Skeletal muscle satellite cell (primary cell): ENCODE measurements around the gene POMGNT1.

Experiments
- H3K27me3 ChIP-seq: 2 replicates; pipeline ENCODE4 v1.7.0; 2013; ENCODE audit warnings: low read length; ENCODE audit not compliant: control insufficient read depth, insufficient read depth
- H3K36me3 ChIP-seq: 2 replicates; pipeline ENCODE4 v1.7.0; 2013; ENCODE audit warnings: mild to moderate bottlenecking, control low read depth, low read length; ENCODE audit not compliant: insufficient read depth
- H3K4me1 ChIP-seq: 2 replicates; pipeline ENCODE4 v1.7.0; 2013; ENCODE audit warnings: low read length; ENCODE audit not compliant: control insufficient read depth, insufficient read depth
- H3K4me2 ChIP-seq: 2 replicates; pipeline ENCODE4 v1.7.0; 2013; ENCODE audit warnings: mild to moderate bottlenecking, low read length
- H3K4me3 ChIP-seq: 2 replicates; pipeline ENCODE4 v1.7.0; 2013; ENCODE audit warnings: low read length
- H3K9ac ChIP-seq: 2 replicates; pipeline ENCODE4 v1.7.0; 2013; ENCODE audit warnings: mild to moderate bottlenecking, low read depth, low read length, moderate library complexity
- H3K9me3 ChIP-seq: replicated peaks from 2 replicates; pipeline ENCODE4 v1.7.0; 2013; ENCODE audit warnings: mild to moderate bottlenecking, control low read depth, low read length

Gene POMGNT1

DNA sequence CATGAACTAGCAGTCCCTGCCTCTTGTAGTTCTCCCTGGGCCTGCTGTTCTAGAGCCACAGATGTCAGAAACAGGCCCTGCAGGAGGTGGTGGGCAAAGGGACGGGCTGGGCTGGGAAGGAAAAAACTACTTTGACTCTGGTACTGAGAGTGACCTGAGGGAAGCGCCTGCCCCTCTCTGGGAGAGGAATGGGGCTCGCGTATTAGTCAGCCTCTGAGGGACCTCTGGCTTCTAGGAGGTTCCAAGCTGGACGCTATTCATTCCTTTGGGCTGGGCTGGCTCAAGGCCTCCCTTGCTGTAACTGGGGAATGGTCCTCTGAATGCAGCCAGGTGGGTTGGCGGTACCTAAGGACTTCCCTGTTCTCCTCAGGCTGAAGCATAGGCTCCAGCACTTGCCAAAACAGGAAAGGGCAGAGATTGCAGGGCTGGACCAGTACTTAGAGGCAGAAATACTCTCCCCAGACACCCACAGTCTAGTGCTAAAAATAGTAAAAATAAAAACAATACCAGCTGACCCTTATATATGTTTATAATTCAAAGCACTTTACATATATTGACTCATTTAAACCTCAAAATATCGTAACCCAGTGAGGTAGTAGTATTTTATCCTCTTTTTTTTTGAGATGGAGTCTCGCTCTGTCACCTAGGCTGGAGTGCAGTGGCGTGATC is 7.1 kb downstream of the POMGNT1 start:
- no peaks in the 10 kb centered on the region for H3K27me3 ChIP-seq
- peaks cover 7% of the 10 kb centered on the region for H3K4me1 ChIP-seq
- no peaks in the 10 kb centered on the region for H3K9me3 ChIP-seq
- H3K36me3 ChIP-seq: peaks cover 73% of the 10 kb centered on the region
- H3K4me3 ChIP-seq: no peak overlapping the region
- H3K9ac ChIP-seq: no peak overlapping the region
- no peak overlapping the region for H3K4me2 ChIP-seq

DNA sequence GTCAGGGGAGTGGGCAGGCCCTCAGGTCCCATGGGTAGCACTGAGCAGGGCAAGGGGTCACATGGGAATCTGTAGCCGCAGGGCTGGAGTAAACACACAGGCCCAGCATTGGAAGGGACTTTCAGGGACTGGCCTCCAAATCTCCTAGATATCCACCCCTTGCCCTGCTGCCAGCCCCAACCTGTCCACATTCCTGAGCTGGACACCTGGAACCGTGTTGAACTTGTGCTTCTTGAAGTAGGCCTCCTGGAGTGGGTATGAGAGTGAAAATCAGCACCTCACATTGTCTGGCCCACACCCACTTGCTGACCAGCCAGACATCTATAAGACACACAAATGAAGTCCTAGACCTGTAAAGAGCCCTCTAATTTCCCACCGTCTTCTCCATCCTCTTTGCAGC is 7.7 kb downstream of the POMGNT1 start:
- H3K4me1 ChIP-seq: peaks cover 7% of the 10 kb centered on the region
- peaks cover 67% of the 10 kb centered on the region for H3K36me3 ChIP-seq

DNA sequence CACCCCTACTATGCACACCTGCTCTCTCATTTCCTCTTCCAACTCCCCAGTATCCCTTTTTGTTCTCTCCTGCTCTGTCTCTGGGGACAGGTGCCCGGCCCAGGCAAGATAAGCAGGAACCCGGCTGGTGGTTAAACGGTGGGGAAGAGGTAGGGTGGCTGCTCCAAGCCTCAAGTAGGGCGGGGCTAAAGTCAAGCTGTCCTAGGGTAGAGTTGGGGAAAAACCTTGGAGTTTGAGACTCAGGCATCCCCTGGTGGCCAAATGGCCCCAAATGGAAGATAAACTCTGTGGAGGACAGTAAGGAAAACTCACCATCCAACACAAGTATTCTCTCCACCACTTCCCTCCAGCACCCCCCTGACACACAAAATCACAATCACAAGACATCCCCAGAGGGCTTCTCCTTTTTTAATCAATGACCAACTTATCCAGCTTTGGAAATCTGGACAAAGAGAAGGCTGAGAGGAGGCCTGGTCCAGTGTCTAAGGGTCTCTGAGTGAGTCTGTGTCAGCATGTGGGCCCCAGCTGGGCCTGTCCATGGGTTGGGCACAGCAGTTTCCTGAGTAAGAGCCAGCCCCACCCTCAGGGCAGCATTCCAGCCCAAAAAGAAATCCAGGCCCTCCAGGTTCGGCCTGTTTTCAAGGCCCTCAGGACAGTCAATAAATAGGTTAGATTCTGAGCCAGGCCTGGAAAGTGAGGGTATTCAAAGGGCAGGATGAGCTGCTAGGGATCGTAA is 9.8 kb downstream of the POMGNT1 start:
- Histone ChIP-seq H3K4me1 (peaks cover 27% of the 10 kb centered on the region), H3K4me3 (no peak overlapping the region), H3K9ac (peak overlapping the region; percentile 8), H3K9me3 (no peaks in the 10 kb centered on the region), H3K4me2 (no peak overlapping the region), H3K36me3 (peaks cover 53% of the 10 kb centered on the region), H3K27me3 (no peaks in the 10 kb centered on the region)

More for the DNA sequence above, 7.7 kb downstream of the POMGNT1 start:
- Histone ChIP-seq H3K9me3 (no peaks in the 10 kb centered on the region), H3K4me2 (no peak overlapping the region), H3K27me3 (no peaks in the 10 kb centered on the region), H3K9ac (no peak overlapping the region), H3K4me3 (no peak overlapping the region)

DNA sequence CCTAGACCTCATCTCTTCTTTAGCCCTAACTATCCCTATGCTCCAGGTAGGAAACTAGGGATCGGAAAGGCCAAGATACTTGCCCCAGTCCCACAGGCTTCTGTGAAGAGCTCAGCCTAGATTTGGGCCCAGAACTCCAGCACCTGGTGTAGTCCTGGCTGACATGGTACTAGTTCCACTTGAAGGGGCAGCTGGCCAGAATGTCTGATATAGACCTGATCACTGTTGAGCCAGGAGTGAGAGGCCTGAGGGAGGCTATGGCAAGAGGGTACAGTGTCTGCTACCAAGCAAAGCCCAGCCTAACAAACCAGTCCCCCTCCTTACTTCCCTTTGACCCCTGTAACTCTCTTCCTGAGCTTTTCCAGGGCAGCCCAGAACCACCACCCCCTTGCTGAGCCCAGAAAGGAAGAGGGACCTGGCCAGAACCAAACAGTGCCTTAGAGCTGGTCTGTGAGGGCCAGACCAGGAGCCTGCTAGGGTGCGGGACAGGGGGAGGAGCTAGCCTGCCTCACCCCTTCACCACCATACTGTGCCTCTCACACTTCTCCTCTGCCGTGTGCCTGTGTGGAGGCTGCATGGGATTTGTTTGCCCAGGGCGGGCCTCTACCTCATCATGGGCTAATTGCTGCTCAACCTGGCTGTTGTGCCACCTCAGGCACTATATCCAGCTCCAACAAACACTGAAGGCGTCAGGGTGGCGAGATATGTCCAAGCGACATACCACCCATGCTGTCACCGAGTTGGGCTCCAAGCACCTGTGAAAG is 10.9 kb downstream of the POMGNT1 start:
- peaks cover 41% of the 10 kb centered on the region for H3K36me3 ChIP-seq
- H3K9me3 ChIP-seq: no peaks in the 10 kb centered on the region
- no peaks in the 10 kb centered on the region for H3K27me3 ChIP-seq
- no peak overlapping the region for H3K4me3 ChIP-seq
- H3K4me1 ChIP-seq: peaks cover 36% of the 10 kb centered on the region
- no peak overlapping the region for H3K9ac ChIP-seq
- no peak overlapping the region for H3K4me2 ChIP-seq

DNA sequence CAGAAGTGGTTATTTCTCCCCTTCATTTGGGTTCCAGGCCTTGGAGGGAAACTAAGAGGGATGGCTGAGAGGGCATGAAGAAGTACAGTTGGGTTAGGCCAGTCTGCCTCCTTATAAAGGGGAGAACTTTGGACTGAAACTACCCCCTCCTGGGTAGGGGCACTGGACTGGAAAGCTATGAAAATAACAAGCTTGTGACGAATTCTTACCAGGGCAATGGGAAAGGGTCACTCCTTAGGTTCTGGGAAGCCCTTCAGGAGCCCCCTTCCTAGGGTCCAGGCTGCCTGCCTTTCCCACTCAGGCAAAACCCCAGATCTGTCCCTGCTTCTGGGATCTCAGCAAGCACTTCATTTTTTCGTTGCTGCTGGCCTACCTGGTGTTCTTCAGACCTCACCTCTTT is 12.2 kb downstream of the POMGNT1 start:
- no peak overlapping the region for H3K4me3 ChIP-seq
- H3K4me1 ChIP-seq: peaks cover 44% of the 10 kb centered on the region
- H3K9ac ChIP-seq: no peak overlapping the region
- no peak overlapping the region for H3K4me2 ChIP-seq
- H3K36me3 ChIP-seq: peaks cover 35% of the 10 kb centered on the region
- H3K9me3 ChIP-seq: no peaks in the 10 kb centered on the region
- H3K27me3 ChIP-seq: no peaks in the 10 kb centered on the region

DNA sequence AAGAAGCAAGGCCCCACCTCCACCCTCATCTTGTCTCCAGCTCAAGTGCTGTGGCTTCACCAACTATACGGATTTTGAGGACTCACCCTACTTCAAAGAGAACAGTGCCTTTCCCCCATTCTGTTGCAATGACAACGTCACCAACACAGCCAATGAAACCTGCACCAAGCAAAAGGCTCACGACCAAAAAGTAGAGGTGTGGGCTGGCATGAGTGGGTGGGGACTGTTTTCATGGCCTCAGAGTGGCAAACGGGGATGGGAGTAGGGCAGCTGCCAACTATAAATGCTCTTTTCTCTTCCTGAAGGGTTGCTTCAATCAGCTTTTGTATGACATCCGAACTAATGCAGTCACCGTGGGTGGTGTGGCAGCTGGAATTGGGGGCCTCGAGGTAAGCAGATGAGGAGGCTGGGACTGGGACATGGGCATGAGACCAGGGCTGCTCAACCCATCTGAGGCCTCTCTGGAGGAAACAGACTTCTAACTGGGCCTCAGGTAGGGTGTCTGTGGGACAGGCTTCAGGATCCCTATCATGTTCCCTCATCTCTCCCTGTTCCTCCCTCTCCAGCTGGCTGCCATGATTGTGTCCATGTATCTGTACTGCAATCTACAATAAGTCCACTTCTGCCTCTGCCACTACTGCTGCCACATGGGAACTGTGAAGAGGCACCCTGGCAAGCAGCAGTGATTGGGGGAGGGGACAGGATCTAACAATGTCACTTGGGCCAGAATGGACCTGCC is 13.1 kb downstream of the POMGNT1 start:
- Histone ChIP-seq H3K4me1 (peaks cover 43% of the 10 kb centered on the region), H3K4me3 (no peak overlapping the region), H3K9ac (no peak overlapping the region), H3K36me3 (peaks cover 31% of the 10 kb centered on the region), H3K4me2 (no peak overlapping the region), H3K27me3 (no peaks in the 10 kb centered on the region), H3K9me3 (no peaks in the 10 kb centered on the region)

DNA sequence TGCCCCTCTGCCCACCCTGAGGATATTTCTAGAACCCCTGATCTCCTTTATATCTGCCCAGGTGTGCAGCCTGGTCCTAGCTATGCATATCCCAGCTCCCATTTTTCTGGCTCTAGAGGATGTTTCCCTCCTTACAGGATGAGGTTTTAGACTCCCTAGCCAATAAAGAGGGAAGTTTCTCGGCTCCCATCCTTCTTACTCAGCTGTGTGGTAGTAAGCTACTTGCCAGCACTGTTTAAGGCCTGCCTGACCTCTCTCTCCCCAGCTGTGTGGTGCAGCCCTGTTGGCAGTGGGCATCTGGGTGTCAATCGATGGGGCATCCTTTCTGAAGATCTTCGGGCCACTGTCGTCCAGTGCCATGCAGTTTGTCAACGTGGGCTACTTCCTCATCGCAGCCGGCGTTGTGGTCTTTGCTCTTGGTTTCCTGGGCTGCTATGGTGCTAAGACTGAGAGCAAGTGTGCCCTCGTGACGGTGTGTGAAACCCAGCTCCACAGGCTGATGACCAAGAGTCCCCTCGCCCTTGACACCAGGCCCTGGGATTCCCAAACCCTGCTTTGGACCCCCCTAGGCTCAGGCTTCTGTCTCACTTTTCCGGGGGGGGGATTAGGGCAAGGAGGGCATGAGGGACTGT is 14.2 kb downstream of the POMGNT1 start:
- Histone ChIP-seq H3K4me2 (peak overlapping the region; percentile 54), H3K9me3 (no peaks in the 10 kb centered on the region), H3K36me3 (peaks cover 24% of the 10 kb centered on the region), H3K9ac (peak overlapping the region; percentile 67), H3K27me3 (no peaks in the 10 kb centered on the region), H3K4me3 (no peak overlapping the region), H3K4me1 (peaks cover 46% of the 10 kb centered on the region)

DNA sequence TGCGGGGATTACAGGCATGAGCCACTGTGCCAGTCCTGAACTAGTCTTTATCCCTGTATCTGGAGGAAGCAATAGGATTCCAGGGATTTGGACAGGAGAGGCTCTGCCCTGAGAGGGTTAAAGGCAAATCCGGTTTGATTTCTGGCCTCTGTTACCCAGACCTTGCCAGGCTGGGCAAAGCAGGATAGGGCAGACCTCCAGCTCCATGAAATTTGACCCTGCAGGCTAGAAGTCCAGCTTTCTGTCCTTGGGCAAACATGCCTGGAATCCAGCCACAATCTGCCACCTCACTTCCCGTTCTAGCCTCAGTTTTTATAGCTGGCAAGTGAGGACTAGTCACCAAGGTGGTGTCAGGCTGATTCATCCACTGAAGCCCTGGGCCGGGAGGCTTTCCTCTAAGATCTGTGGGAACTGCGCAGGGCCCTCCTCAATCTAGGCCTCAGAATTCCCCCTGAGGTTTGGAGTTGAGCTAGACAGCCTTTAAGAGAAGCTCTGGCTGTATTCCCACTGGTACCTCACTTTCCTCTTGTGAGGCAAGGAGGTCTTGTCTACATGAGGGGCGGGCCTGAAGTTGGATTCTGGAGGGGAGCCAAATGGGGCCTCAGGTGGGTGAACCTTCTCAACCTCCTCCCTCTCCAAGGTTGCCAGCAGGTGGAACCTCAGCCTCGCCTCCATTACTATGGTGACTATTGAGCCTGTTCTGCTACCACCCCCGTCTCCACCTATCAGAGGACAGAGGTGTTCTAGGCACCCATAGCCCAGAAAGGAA is 15.0 kb downstream of the POMGNT1 start:
- H3K4me3 ChIP-seq: no peak overlapping the region
- H3K4me1 ChIP-seq: peaks cover 43% of the 10 kb centered on the region

DNA sequence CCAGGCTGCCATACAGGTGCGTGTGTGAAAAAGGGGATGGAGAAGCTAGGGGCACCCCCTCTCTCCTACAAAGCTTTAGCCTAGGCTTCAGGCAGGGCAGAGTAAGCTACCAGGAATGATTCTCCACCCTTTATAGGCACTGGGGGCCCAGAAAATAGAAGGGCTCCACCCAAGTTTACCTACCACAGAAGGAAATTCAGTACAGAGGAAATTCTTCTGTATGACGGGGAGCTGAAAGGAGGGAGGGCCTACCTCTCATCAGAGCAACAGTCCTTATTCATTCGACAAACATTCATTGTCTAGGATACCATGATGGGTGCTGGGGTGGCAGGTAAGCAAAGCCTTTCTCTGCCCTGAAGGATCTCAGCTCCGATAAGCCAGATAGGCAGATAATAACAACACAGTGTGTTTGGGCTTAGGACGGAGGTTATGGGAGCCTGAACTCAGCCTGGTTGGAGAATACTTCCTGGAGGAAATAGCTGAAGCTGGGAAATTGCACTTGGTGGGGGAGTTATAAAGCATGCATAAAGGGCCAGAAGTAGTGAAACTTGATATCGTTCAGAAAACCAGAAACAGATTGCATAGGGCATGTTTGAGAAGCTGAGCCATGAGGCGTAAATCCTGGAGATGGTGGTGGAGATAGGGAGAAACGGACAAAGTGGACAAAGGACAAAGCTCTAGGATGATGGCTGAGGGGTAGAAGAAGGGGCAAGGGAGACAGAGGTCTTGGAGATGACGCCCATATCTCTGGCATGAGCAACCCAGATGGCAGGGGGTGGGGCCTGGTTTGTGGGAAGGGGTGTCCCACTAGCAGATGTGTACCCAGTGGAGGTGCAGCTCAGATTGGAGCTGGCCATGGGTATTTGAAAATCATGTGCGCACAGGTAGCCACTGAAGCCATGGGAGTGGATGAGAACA is 16.6 kb downstream of the POMGNT1 start:
- Histone ChIP-seq H3K36me3 (peaks cover 5% of the 10 kb centered on the region), H3K27me3 (no peaks in the 10 kb centered on the region), H3K4me3 (no peak overlapping the region), H3K4me2 (peak overlapping the region; percentile 3), H3K9me3 (no peaks in the 10 kb centered on the region), H3K4me1 (peaks cover 43% of the 10 kb centered on the region), H3K9ac (no peak overlapping the region)

More for the DNA sequence above, 15.0 kb downstream of the POMGNT1 start:
- Histone ChIP-seq H3K9ac (peak overlapping the region; percentile 67), H3K27me3 (no peaks in the 10 kb centered on the region), H3K4me2 (peak overlapping the region; percentile 54), H3K9me3 (no peaks in the 10 kb centered on the region), H3K36me3 (peaks cover 17% of the 10 kb centered on the region)
